Fibroblast of lung (primary cell): ENCODE results near the gene FASTK.

Experiments used
- EZH2 ChIP-seq: IDR thresholded peaks from 2 replicates; pipeline ENCODE4 v1.5.1; 2012; ENCODE audit warnings: low read length, control low read depth, mild to moderate bottlenecking; ENCODE audit errors: missing control alignments
- TF ChIP-seq, protein P1 (sequence below), 2 donors: IDR thresholded peaks in 1 of 2; conservative IDR thresholded peaks in 1 of 2; 1 replicate in 1 of 2; 2 replicates in 1 of 2; pipeline ENCODE4 v1.5.1; 2011 to 2012; ENCODE audit warnings: low read length in 2 of 2, control low read depth in 1 of 2, inconsistent platforms in 1 of 2, low read depth in 1 of 2, mild to moderate bottlenecking in 1 of 2

DNA sequence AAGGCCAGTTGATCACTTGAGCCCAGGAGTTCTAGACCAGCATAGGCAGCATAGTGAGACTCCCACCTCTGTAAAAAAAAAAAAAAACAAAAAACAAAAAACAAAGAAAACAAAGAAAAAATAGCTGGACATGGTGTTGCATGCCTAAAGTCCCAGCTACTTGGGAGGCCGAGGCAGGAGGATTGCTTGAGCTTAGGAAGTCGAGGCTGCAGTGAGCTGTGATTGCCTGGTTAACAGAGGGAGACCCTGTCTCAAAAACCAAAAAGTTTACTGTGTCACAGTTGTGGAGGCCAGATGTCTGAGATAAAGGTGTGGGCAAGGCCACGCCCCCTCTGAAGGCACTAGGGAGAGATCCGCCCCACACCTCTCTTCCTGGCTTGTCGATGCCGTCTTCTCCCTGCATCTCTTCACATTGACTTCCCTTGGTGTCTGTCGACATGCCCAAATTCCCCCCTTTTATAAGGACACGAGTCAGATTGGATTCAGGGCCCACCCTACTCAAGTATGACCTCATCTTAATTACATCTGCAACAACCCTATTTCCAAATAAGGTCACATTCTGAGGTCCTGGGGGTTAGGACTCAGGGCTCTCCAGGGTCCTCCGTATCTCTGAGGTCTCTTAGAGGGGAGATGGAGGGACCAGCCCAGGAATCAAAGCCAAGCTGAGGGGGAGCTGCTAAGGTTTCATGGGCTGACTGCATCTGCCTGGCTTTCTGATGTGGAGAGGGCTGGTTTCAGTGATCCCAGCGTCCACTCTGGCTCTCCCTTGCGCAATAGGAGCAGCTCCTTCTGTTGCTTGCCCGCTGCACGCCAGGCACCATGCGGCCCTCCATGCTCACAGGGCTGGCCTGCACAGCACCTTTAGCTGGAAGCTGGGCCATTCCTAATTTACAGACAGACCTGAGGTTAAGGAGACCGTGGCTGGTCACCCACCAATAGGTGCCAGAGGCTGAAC, 28.8 kb upstream of the FASTK start:
- TF ChIP-seq EZH2 = no peak
- TF ChIP-seq, protein P1, sequence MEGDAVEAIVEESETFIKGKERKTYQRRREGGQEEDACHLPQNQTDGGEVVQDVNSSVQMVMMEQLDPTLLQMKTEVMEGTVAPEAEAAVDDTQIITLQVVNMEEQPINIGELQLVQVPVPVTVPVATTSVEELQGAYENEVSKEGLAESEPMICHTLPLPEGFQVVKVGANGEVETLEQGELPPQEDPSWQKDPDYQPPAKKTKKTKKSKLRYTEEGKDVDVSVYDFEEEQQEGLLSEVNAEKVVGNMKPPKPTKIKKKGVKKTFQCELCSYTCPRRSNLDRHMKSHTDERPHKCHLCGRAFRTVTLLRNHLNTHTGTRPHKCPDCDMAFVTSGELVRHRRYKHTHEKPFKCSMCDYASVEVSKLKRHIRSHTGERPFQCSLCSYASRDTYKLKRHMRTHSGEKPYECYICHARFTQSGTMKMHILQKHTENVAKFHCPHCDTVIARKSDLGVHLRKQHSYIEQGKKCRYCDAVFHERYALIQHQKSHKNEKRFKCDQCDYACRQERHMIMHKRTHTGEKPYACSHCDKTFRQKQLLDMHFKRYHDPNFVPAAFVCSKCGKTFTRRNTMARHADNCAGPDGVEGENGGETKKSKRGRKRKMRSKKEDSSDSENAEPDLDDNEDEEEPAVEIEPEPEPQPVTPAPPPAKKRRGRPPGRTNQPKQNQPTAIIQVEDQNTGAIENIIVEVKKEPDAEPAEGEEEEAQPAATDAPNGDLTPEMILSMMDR (conservative IDR thresholded peaks at IDR 0.05 in 1 of 2, IDR thresholded peaks at IDR 0.05 in 1 of 2; ENCODE audit: low read depth in 1 of 2, low read length in 2 of 2) = no peak
